ENCODE measurements around the gene SLC6A3.
"Not testable (repeated sequence)": the region's sequence is repeated elsewhere in the genome, so short reads cannot be mapped to it uniquely, and the experiment has no call there.

Gene SLC6A3

GRCh38 chr5:1478271-1479035, 33.2 kb upstream of the SLC6A3 start:
- DNase-seq (ENCODE audit: low read depth in 2 of 2): no peak

GRCh38 chr5:1477341-1477740, 32.1 kb upstream of the SLC6A3 start:
- DNase-seq (ENCODE audit: low read depth in 2 of 2): no peak

GRCh38 chr5:1476967-1477310, 31.7 kb upstream of the SLC6A3 start:
- DNase-seq (ENCODE audit: low read depth in 2 of 2): no peak

GRCh38 chr5:1476181-1476966, 31.1 kb upstream of the SLC6A3 start:
- no peak for DNase-seq (ENCODE audit: low read depth in 2 of 2)

GRCh38 chr5:1475544-1475900, 30.3 kb upstream of the SLC6A3 start:
- not testable (repeated sequence) for DNase-seq (ENCODE audit: low read depth in 2 of 2)

- DNase-seq (ENCODE audit: low read depth in 2 of 2): no peak
Observed at GRCh38 chr5:1474866-1475543, 29.8 kb upstream of the SLC6A3 start.

GRCh38 chr5:1474183-1474839, 29.1 kb upstream of the SLC6A3 start:
- no peak for DNase-seq (ENCODE audit: low read depth in 2 of 2)

GRCh38 chr5:1473746-1474145, 28.5 kb upstream of the SLC6A3 start:
- no peak for DNase-seq (ENCODE audit: low read depth in 2 of 2)

- no peak for DNase-seq (ENCODE audit: low read depth in 2 of 2)
Observed at GRCh38 chr5:1472964-1473628, 27.9 kb upstream of the SLC6A3 start.

GRCh38 chr5:1471997-1472963, 27.0 kb upstream of the SLC6A3 start:
- no peak for DNase-seq (ENCODE audit: low read depth in 2 of 2)

- no peak for DNase-seq (ENCODE audit: low read depth in 2 of 2)
Observed at GRCh38 chr5:1471240-1471853, 26.1 kb upstream of the SLC6A3 start.

- no peak for DNase-seq (ENCODE audit: low read depth in 2 of 2)
Observed at GRCh38 chr5:1470762-1471211, 25.5 kb upstream of the SLC6A3 start.

- no peak for DNase-seq (ENCODE audit: low read depth in 2 of 2)
Observed at GRCh38 chr5:1468629-1469527, 23.6 kb upstream of the SLC6A3 start.

- no peak for DNase-seq (ENCODE audit: low read depth in 2 of 2)
Observed at GRCh38 chr5:1468247-1468612, 23.0 kb upstream of the SLC6A3 start.

GRCh38 chr5:1467341-1468246, 22.4 kb upstream of the SLC6A3 start:
- no peak for DNase-seq (ENCODE audit: low read depth in 2 of 2)

GRCh38 chr5:1466631-1467265, 21.5 kb upstream of the SLC6A3 start:
- DNase-seq (ENCODE audit: low read depth in 2 of 2): no peak

GRCh38 chr5:1465966-1466471, 20.8 kb upstream of the SLC6A3 start:
- no peak for DNase-seq (ENCODE audit: low read depth in 2 of 2)
